GM12878 (cell line): Measurements from ENCODE around the gene RAD51B. TPM values are rescaled to one million over a fixed set of nuclear protein-coding genes. Genes with fewer than 3 reads are reported as not detected.

ENCODE experiments used
- ATAC-seq: fragments of 200-7000 bp; cut with Tn5 transposase; 3 replicates; pipeline ENCODE4 v1.9.1; 2020; ENCODE audit warnings: mild to moderate bottlenecking, moderate library complexity
- BruUV-seq: library from RNA; stranded (reverse); fragments of 400-500 nt; replicated peaks from 2 replicates; lab custom pipeline; 2021; lab: Mats Ljungman, UMichigan
- CTCF ChIA-PET: fragments of 300-600 bp; sonication (Branson Sonifier 250); formaldehyde crosslinking; extraction: SDS; loops from one replicate; lab custom pipeline; 2021; ENCODE audit warnings: inconsistent platforms; lab: Yijun Ruan, JAX
- POLR2A ChIA-PET: fragments of 350-600 bp; formaldehyde crosslinking; extraction: SDS; loops from one replicate; lab custom pipeline; 2021; ENCODE audit warnings: inconsistent platforms; lab: Charles Lee
- RAD21 ChIA-PET: fragments of 300-600 bp; sonication (Branson Sonifier 250); formaldehyde crosslinking; loops from one replicate; lab custom pipeline; 2023; ENCODE audit warnings: antibody characterized with exemption; ENCODE audit not compliant: unreplicated experiment; lab: Charles Lee
- SMC1A ChIA-PET: fragments of 300-600 bp; sonication (Branson Sonifier 250); formaldehyde crosslinking; loops from one replicate; lab custom pipeline; 2023; ENCODE audit not compliant: unreplicated experiment, uncharacterized antibody; lab: Charles Lee
- DNase-seq: peaks from one replicate; pipeline ENCODE4 v3.0.0-alpha.2; 2011; ENCODE audit warnings: low read depth, low spot score
- FAIRE-seq: peaks from 3 replicates; lab custom pipeline; 2011; peaks lifted over from hg19 to GRCh38; lab: Jason Lieb, UNC
- H2AFZ ChIP-seq: 2 replicates; pipeline ENCODE4 v1.6.0; 2011; ENCODE audit warnings: low read depth, low read length, control low read depth; ENCODE audit not compliant: control insufficient read depth
- H3K27ac ChIP-seq: 2 replicates; pipeline ENCODE4 v1.5.1; 2011; ENCODE audit warnings: control low read depth; ENCODE audit not compliant: control insufficient read depth, insufficient read depth
- H3K27me3 ChIP-seq, 2 experiments: replicated peaks in 1 of 2; 2 replicates each; pipeline versions ENCODE4 v1.6.0 to v1.6.1; 2011; ENCODE audit warnings: low read length in 1 of 2; ENCODE audit not compliant: control insufficient read depth in 2 of 2, insufficient read depth in 2 of 2
- H3K36me3 ChIP-seq, 2 experiments: 2 replicates each; pipeline ENCODE4 v1.5.1; 2011; ENCODE audit warnings: low read length in 1 of 2; ENCODE audit not compliant: control insufficient read depth in 2 of 2, insufficient read depth in 2 of 2
- H3K4me1 ChIP-seq: 2 replicates; pipeline ENCODE4 v1.6.1; 2011; ENCODE audit warnings: mild to moderate bottlenecking, low read length, moderate library complexity, mixed read lengths; ENCODE audit not compliant: control insufficient read depth, insufficient read depth
- H3K4me2 ChIP-seq: 2 replicates; pipeline ENCODE4 v1.6.0; 2011; ENCODE audit warnings: control low read depth; ENCODE audit not compliant: control insufficient read depth, insufficient read depth
- H3K4me3 ChIP-seq: fragments of 200-600 bp; sonication (generic); 2 replicates; pipeline ENCODE4 v1.5.1; 2016
- H3K79me2 ChIP-seq: 2 replicates; pipeline ENCODE4 v1.6.0; 2011; ENCODE audit warnings: low read length; ENCODE audit not compliant: control insufficient read depth, insufficient read depth
- H3K9ac ChIP-seq: 2 replicates; pipeline ENCODE4 v1.8.0; 2011; ENCODE audit warnings: low read length, control low read depth, mixed read lengths; ENCODE audit not compliant: control insufficient read depth, insufficient read depth
- H3K9me3 ChIP-seq: replicated peaks from 3 replicates; pipeline ENCODE4 v1.5.1; 2011; ENCODE audit warnings: mild to moderate bottlenecking, low read length; ENCODE audit not compliant: control insufficient read depth, insufficient read depth
- H4K20me1 ChIP-seq: 2 replicates; pipeline ENCODE4 v1.6.0; 2011; ENCODE audit not compliant: control insufficient read depth, insufficient read depth
- CTCF ChIP-seq, 3 experiments: IDR thresholded peaks in 2 of 3; conservative IDR thresholded peaks in 1 of 3; 2 replicates each; pipeline ENCODE4 v1.5.1; 2011; ENCODE audit warnings: low read depth in 3 of 3, low read length in 3 of 3, mild to moderate bottlenecking in 3 of 3, control low read depth in 2 of 3, moderate library complexity in 2 of 3, inconsistent platforms in 1 of 3, mixed read lengths in 1 of 3; ENCODE audit not compliant: control insufficient read depth in 2 of 3, insufficient read depth in 1 of 3; ENCODE audit errors: extremely low read depth in 1 of 3
- EGR1 ChIP-seq, 2 experiments: IDR thresholded peaks; 1 replicate in 1 of 2; 2 replicates in 1 of 2; pipeline ENCODE4 v1.6.1; 2011 to 2012; ENCODE audit warnings: low read depth in 2 of 2, low read length in 2 of 2, borderline replicate concordance in 1 of 2, mild to moderate bottlenecking in 1 of 2, moderate library complexity in 1 of 2
- PAX8 ChIP-seq: fragments of 450-650 bp; IDR thresholded peaks from 2 replicates; pipeline ENCODE4 v1.6.1; 2017; ENCODE audit warnings: mild to moderate bottlenecking, moderate library complexity
- POLR2A ChIP-seq: IDR thresholded peaks from 2 replicates; pipeline ENCODE4 v1.6.1; 2011; ENCODE audit warnings: low read depth, mild to moderate bottlenecking, low read length
- RAD51 ChIP-seq: fragments of 450-650 bp; IDR thresholded peaks from 2 replicates; pipeline ENCODE4 v1.6.1; 2016; ENCODE audit warnings: moderate library complexity, mild to moderate bottlenecking, inconsistent platforms
- SKIL ChIP-seq: fragments of 450-650 bp; IDR thresholded peaks from 2 replicates; pipeline ENCODE4 v1.6.1; 2017; ENCODE audit warnings: mild to moderate bottlenecking, low read depth, inconsistent platforms; ENCODE audit not compliant: poor library complexity, severe bottlenecking
- ZNF207 ChIP-seq: fragments of 450-650 bp; IDR thresholded peaks from 2 replicates; pipeline ENCODE4 v1.6.1; 2014; ENCODE audit warnings: antibody characterized with exemption, mild to moderate bottlenecking, borderline replicate concordance
- ZNF217 ChIP-seq: fragments of 450-650 bp; IDR thresholded peaks from 2 replicates; pipeline ENCODE4 v1.6.1; 2017; ENCODE audit warnings: antibody characterized with exemption, mild to moderate bottlenecking
- WGBS: methylation state at CpG from one replicate; pipeline ENCODE4 v1.1.6; 2016; ENCODE audit warnings: low lambda C conversion rate; ENCODE audit not compliant: insufficient replicate concordance, insufficient coverage; ENCODE audit errors: missing lambda C conversion rate; 5-methylcytosine and 5-hydroxymethylcytosine counted together
- in situ Hi-C: fragments of 300-500 bp; cut with MboI; formaldehyde crosslinking; loops from 9 replicates; pipeline ENCODE4 v1.14.3; 2018; ENCODE audit warnings: mixed read lengths
- intact Hi-C: fragments of 100-400 bp; cut with micrococcal nuclease; formaldehyde crosslinking; loops from one replicate; pipeline ENCODE4 v1.14.2; 2022; ENCODE audit not compliant: unreplicated experiment
- polyA plus RNA-seq, 11 experiments: library from polyadenylated mRNA; depleted of rRNA in 4 of 11; unstranded in 6 of 11; stranded (reverse) in 5 of 11; fragments of >200 nt; fragmentation: Nextera tagmentation in 4 of 11; fragmentation: Illumina TruSeq in 1 of 11; extraction: Ambion mirVana in 4 of 11; extraction: Trizol in 1 of 11; gene quantifications; 1 replicate in 1 of 11; 2 replicates in 10 of 11; pipeline versions ENCODE4 v1.2.1 to v1.2.3, GENCODE V29; 2011 to 2016; ENCODE audit warnings: inconsistent platforms in 2 of 11, missing spikeins in 2 of 11, low read depth in 1 of 11
- total RNA-seq, 4 experiments: library from RNA; depleted of rRNA in 3 of 4; stranded (reverse); fragments of >200 nt in 3 of 4; fragmentation: Illumina TruSeq in 1 of 4; extraction: Trizol in 1 of 4; gene quantifications; 2 replicates each; pipeline versions ENCODE4 v1.2.1 to v1.2.3, GENCODE V29; 2013 to 2021

RAD51B gene
- total and polyA plus RNA-seq, 10 of the 15 experiments (the other 5 are each of a cell fraction or from before 2014, with no cell fraction given) = 9.8 to 26.8 (median 21.3) TPM

GRCh38 chr14:67883717-67884116, 64.1 kb downstream of the RAD51B start:
- no TSS peak for BruUV-seq
- WGBS = 52% methylated on average over 1 of the region's 1 CpG
- H2AFZ ChIP-seq = no peak overlapping the region
- ChIA-PET RAD21 (interaction anchor here (0.9 to 1.9 kb wide), 6 partner anchors 45 to 961 kb away, joined by 4 to 6 read pairs (median 5); no protein-coding TSS in a partner anchor), CTCF (interaction anchor here (0.5 to 1.8 kb wide), 21 partner anchors 9 to 960 kb away, joined by 3 to 16 read pairs (median 5); no protein-coding TSS in a partner anchor), SMC1A (interaction anchor here (0.6 to 4.3 kb wide), 21 partner anchors 8 to 960 kb away, joined by 3 to 26 read pairs (median 5); partner anchors contain the start of gene ZFYVE26), POLR2A (no interaction called here)
- in situ Hi-C loops = no loop called here
- no peak overlapping the region for H3K4me2 ChIP-seq
- TF ChIP-seq RAD51 (no peak), EGR1 (IDR thresholded peaks at IDR 0.05; ENCODE audit: borderline replicate concordance in 1 of 2, low read depth in 2 of 2, low read length in 2 of 2) (no peak), CTCF (IDR thresholded peaks at IDR 0.05 in 2 of 3, conservative IDR thresholded peaks at IDR 0.05 in 1 of 3; ENCODE audit: control insufficient read depth in 2 of 3, extremely low read depth in 1 of 3, insufficient read depth in 1 of 3, low read depth in 3 of 3, low read length in 3 of 3) (peak in 1 of 3 experiments; percentile 7; a peak in 1 of 6 replicates)
- no peaks in the 10 kb centered on the region for H3K9me3 ChIP-seq
- no peak for ATAC-seq
- intact Hi-C loops = no loop called here
- H3K9ac ChIP-seq = no peak overlapping the region
- H3K27me3 ChIP-seq = no peaks in the 10 kb centered on the region
- peak; percentile 31 for FAIRE-seq
- H4K20me1 ChIP-seq = no peaks in the 10 kb centered on the region
- H3K4me3 ChIP-seq = no peak overlapping the region
- no peaks in the 10 kb centered on the region for H3K36me3 ChIP-seq
- peaks cover 17% of the 10 kb centered on the region for H3K4me1 ChIP-seq
- H3K79me2 ChIP-seq = no peaks in the 10 kb centered on the region
- no peak for DNase-seq
- no peak overlapping the region for H3K27ac ChIP-seq

- intact Hi-C loops (no loop called here), in situ Hi-C loops (no loop called here)
- H3K4me1 ChIP-seq = peaks cover 11% of the 10 kb centered on the region
- no peak overlapping the region for H3K27ac ChIP-seq
- ChIA-PET SMC1A (interaction anchor here (0.8 to 2.2 kb wide), 4 partner anchors 9 to 958 kb away, joined by 3 to 7 read pairs (median 3); no protein-coding TSS in a partner anchor), RAD21 (no interaction called here), POLR2A (interaction anchor here (0.6 kb wide), 1 partner anchor 1538 kb away, joined by 4 read pairs; no protein-coding TSS in a partner anchor), CTCF (interaction anchor here (0.6 to 2.2 kb wide), 9 partner anchors 10 to 958 kb away, joined by 3 to 5 read pairs (median 3); no protein-coding TSS in a partner anchor)
- H3K4me2 ChIP-seq = no peak overlapping the region
- H3K9ac ChIP-seq = no peak overlapping the region
- FAIRE-seq = no peak
- H3K4me3 ChIP-seq = no peak overlapping the region
- H3K27me3 ChIP-seq = no peaks in the 10 kb centered on the region
- H3K36me3 ChIP-seq = no peaks in the 10 kb centered on the region
- no peaks in the 10 kb centered on the region for H3K9me3 ChIP-seq
- DNase-seq = no peak
- TF ChIP-seq SKIL = no peak
- TF ChIP-seq POLR2A = no peak
- no peak for TF ChIP-seq ZNF207
- TF ChIP-seq ZNF217 = no peak
- TF ChIP-seq PAX8 = no peak
- no peaks in the 10 kb centered on the region for H4K20me1 ChIP-seq
- H2AFZ ChIP-seq = no peak overlapping the region
- WGBS = 100% methylated on average over 2 of the region's 2 CpGs
- no peak for ATAC-seq
- no TSS peak for BruUV-seq
- H3K79me2 ChIP-seq = no peaks in the 10 kb centered on the region
Measured at GRCh38 chr14:67886191-67886590, 66.6 kb downstream of the RAD51B start.
